Measurements from ENCODE around the gene ABTB2.

DNA sequence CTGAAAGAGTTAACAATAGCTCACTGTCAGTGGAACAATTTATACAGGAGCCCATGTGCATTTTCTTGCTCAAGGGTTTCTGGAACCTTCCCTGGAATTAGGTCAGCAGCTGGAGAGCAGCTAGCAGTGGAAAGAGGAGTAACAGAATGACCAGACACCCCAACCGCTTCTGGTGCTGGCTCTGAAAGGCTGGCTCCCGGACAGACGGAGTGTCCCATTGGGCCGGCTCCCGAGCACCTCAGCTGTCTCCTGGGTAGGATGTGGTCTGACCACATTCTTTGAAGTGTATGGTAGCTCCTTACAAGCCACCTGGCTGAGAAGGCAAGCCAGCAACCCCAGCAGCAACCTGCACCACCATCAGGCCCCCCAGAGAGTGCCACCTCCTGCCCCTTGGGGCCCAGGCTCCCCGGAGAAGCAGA is 44.7 kb downstream of the ABTB2 start:
- TF ChIP-seq CTCF (conservative IDR thresholded peaks at IDR 0.05; ENCODE audit: low read length) (no peak), EZH2phosphoT487 (IDR thresholded peaks at IDR 0.05; ENCODE audit: borderline replicate concordance, low read depth, low read length) (no peak)
